Islet precursor cell (in vitro differentiated cells): ENCODE results near the gene GPR137C.

Experiments used
- DNase-seq: peaks from one replicate; pipeline ENCODE4 v3.0.0-alpha.2; 2018

The GPR137C gene

GRCh38 chr14:52575858-52576257 lies 23.2 kb downstream of the GPR137C start:
- DNase-seq: no peak

- DNase-seq: no peak
These were observed 30.9 kb downstream of the GPR137C start for GRCh38 chr14:52583544-52583943.

GRCh38 chr14:52589646-52590045 lies 37.0 kb downstream of the GPR137C start:
- no peak for DNase-seq

GRCh38 chr14:52590318-52590717 lies 37.7 kb downstream of the GPR137C start:
- DNase-seq: no peak

- peak; percentile 50 for DNase-seq
These were observed 43.7 kb downstream of the GPR137C start for GRCh38 chr14:52596320-52596719.

GRCh38 chr14:52596861-52597260 lies 44.2 kb downstream of the GPR137C start:
- no peak for DNase-seq

- DNase-seq: no peak
These were observed 45.9 kb downstream of the GPR137C start for GRCh38 chr14:52598568-52598967.

- DNase-seq: no peak
These were observed 47.3 kb downstream of the GPR137C start for GRCh38 chr14:52599974-52600373.

GRCh38 chr14:52602131-52602530 lies 49.5 kb downstream of the GPR137C start:
- DNase-seq: no peak

- DNase-seq: no peak
These were observed 54.4 kb downstream of the GPR137C start for GRCh38 chr14:52607061-52607460.

GRCh38 chr14:52609445-52610044 lies 56.9 kb downstream of the GPR137C start:
- DNase-seq: peak; percentile 48

GRCh38 chr14:52610187-52610586 lies 57.6 kb downstream of the GPR137C start:
- no peak for DNase-seq

GRCh38 chr14:52618602-52619001 lies 66.0 kb downstream of the GPR137C start:
- no peak for DNase-seq

- DNase-seq: no peak
These were observed 67.1 kb downstream of the GPR137C start for GRCh38 chr14:52619687-52620086.

- no peak for DNase-seq
These were observed 87.5 kb downstream of the GPR137C start for GRCh38 chr14:52640137-52640536.

- no peak for DNase-seq
These were observed 89.1 kb downstream of the GPR137C start for GRCh38 chr14:52641745-52642144.

GRCh38 chr14:52649511-52649910 lies 96.9 kb downstream of the GPR137C start:
- DNase-seq: no peak

GRCh38 chr14:52650774-52651173 lies 98.1 kb downstream of the GPR137C start:
- DNase-seq: no peak

GRCh38 chr14:52656905-52657304 lies 104.3 kb downstream of the GPR137C start:
- DNase-seq: no peak

- DNase-seq: no peak
These were observed 107.7 kb downstream of the GPR137C start for GRCh38 chr14:52660325-52660724.

GRCh38 chr14:52660832-52661231 lies 108.2 kb downstream of the GPR137C start:
- no peak for DNase-seq

GRCh38 chr14:52661314-52661713 lies 108.7 kb downstream of the GPR137C start:
- no peak for DNase-seq

- no peak for DNase-seq
These were observed 111.2 kb downstream of the GPR137C start for GRCh38 chr14:52663850-52664249.

GRCh38 chr14:52678591-52678990 lies 126.0 kb downstream of the GPR137C start:
- DNase-seq: no peak

GRCh38 chr14:52683985-52684520 lies 131.4 kb downstream of the GPR137C start:
- no peak for DNase-seq
